BJ (cell line): Measurements from ENCODE around the gene ABL2. TPM values are rescaled to one million over a fixed set of nuclear protein-coding genes. Genes with fewer than 3 reads are reported as not detected.
"Not testable (repeated sequence)": the region's sequence is repeated elsewhere in the genome, so short reads cannot be mapped to it uniquely, and the experiment has no call there.

Experiments
- CTCF ChIA-PET: fragments of 350-600 bp; formaldehyde crosslinking; extraction: SDS; loops from one replicate; lab custom pipeline; 2021; ENCODE audit warnings: antibody characterized with exemption, inconsistent platforms; lab: Yijun Ruan, JAX
- POLR2A ChIA-PET: fragments of 300-600 bp; sonication (Branson Sonifier 250); formaldehyde crosslinking; extraction: SDS; loops from one replicate; lab custom pipeline; 2021; ENCODE audit warnings: antibody characterized with exemption; lab: Charles Lee
- DNase-seq: peaks from one replicate; pipeline ENCODE4 v3.0.0-alpha.2; 2011; ENCODE audit warnings: low read depth
- H3K27me3 ChIP-seq: 2 replicates; pipeline ENCODE4 v1.6.0; 2011; ENCODE audit warnings: low read length; ENCODE audit not compliant: control insufficient read depth, insufficient read depth
- H3K36me3 ChIP-seq: 2 replicates; pipeline ENCODE4 v1.5.1; 2011; ENCODE audit warnings: low read length; ENCODE audit not compliant: control insufficient read depth, insufficient read depth
- H3K4me3 ChIP-seq: 2 replicates; pipeline ENCODE4 v1.5.1; 2011; ENCODE audit warnings: low read depth, mild to moderate bottlenecking, control low read depth, low read length
- CTCF ChIP-seq: IDR thresholded peaks from 2 replicates; pipeline ENCODE4 v1.5.1; 2011; ENCODE audit warnings: low read depth, mild to moderate bottlenecking, control low read depth, inconsistent platforms, low read length, moderate library complexity; ENCODE audit not compliant: insufficient read depth
- polyA plus RNA-seq: library from polyadenylated mRNA; depleted of rRNA; stranded (reverse); fragments of >200 nt; gene quantifications from 2 replicates; pipeline ENCODE4 v1.2.3, GENCODE V29; 2011

Gene ABL2
- polyA plus RNA-seq, 1 experiment: 18.7 TPM

GRCh38 chr1:179202161-179202560 is 27.3 kb downstream of the ABL2 start:
- TF ChIP-seq CTCF: no peak
- DNase-seq: no peak
- ChIA-PET CTCF (no interaction called here), POLR2A (no interaction called here)
- Histone ChIP-seq H3K4me3 (no peak overlapping the region), H3K27me3 (no peaks in the 10 kb centered on the region), H3K36me3 (no peaks in the 10 kb centered on the region)

GRCh38 chr1:179200586-179200985 is 28.9 kb downstream of the ABL2 start:
- ChIA-PET CTCF (interaction anchor here (1.3 kb wide), 1 partner anchor 9 kb away, joined by 3 read pairs; no protein-coding TSS in a partner anchor), POLR2A (no interaction called here)
- no peak overlapping the region for H3K4me3 ChIP-seq
- no peaks in the 10 kb centered on the region for H3K27me3 ChIP-seq
- TF ChIP-seq CTCF: no peak
- H3K36me3 ChIP-seq: no peaks in the 10 kb centered on the region
- no peak for DNase-seq

GRCh38 chr1:179197690-179198297 is 31.7 kb downstream of the ABL2 start:
- DNase-seq: no peak
- Histone ChIP-seq H3K27me3 (no peaks in the 10 kb centered on the region), H3K36me3 (no peaks in the 10 kb centered on the region), H3K4me3 (no peak overlapping the region)
- POLR2A ChIA-PET: no interaction called here
- TF ChIP-seq CTCF: no peak
- CTCF ChIA-PET: interaction anchor here (0.7 to 1.0 kb wide), 2 partner anchors 77 to 120 kb away, joined by 3 read pairs; no protein-coding TSS in a partner anchor

GRCh38 chr1:179195857-179196256 is 33.6 kb downstream of the ABL2 start:
- H3K36me3 ChIP-seq, H3K4me3 ChIP-seq, DNase-seq, POLR2A ChIA-PET, H3K27me3 ChIP-seq: not testable (repeated sequence)
- CTCF ChIA-PET: interaction anchor here (1.3 to 3.4 kb wide), 4 partner anchors 75 to 138 kb away, joined by 3 to 32 read pairs (median 6); no protein-coding TSS in a partner anchor

GRCh38 chr1:179195376-179195775 is 34.1 kb downstream of the ABL2 start:
- DNase-seq: no peak
- Histone ChIP-seq H3K4me3 (no peak overlapping the region), H3K27me3 (no peaks in the 10 kb centered on the region), H3K36me3 (no peaks in the 10 kb centered on the region)
- TF ChIP-seq CTCF: no peak
- ChIA-PET CTCF (interaction anchor here (0.9 to 3.4 kb wide), 6 partner anchors 8 to 117 kb away, joined by 3 to 32 read pairs (median 6); no protein-coding TSS in a partner anchor), POLR2A (no interaction called here)
